GM21619 (cell line): ENCODE results near the gene ARL4A.
A peak's percentile ranks its signal among the peaks of the same experiment; 100 is the strongest.
"Not testable (repeated sequence)": the region's sequence is repeated elsewhere in the genome, so short reads cannot be mapped to it uniquely, and the experiment has no call there.

ENCODE experiments used
- ATAC-seq: cut with Tn5 transposase; IDR thresholded peaks from one replicate; pipeline ENCODE4 v1.9.1; 2021; ENCODE audit not compliant: unreplicated experiment

ARL4A gene

GRCh38 chr7:12661581-12661980 lies 25.9 kb upstream of the ARL4A start:
- ATAC-seq = no peak

GRCh38 chr7:12670000-12670729 lies 17.3 kb upstream of the ARL4A start:
- no peak for ATAC-seq

- no peak for ATAC-seq
These were observed 16.5 kb upstream of the ARL4A start for GRCh38 chr7:12670743-12671520.

GRCh38 chr7:12673436-12673835 lies 14.0 kb upstream of the ARL4A start:
- not testable (repeated sequence) for ATAC-seq

GRCh38 chr7:12674053-12674452 lies 13.4 kb upstream of the ARL4A start:
- ATAC-seq = no peak

- ATAC-seq = no peak
These were observed 12.6 kb upstream of the ARL4A start for GRCh38 chr7:12674861-12675260.

GRCh38 chr7:12683678-12684585 lies 3.5 kb upstream of the ARL4A start:
- ATAC-seq = no peak

- ATAC-seq = no peak
These were observed 2.7 kb upstream of the ARL4A start for GRCh38 chr7:12684733-12685132.

GRCh38 chr7:12685550-12685949 lies 1.9 kb upstream of the ARL4A start:
- ATAC-seq = no peak

- peak; percentile 76 for ATAC-seq
These were observed 1.1 kb upstream of the ARL4A start for GRCh38 chr7:12686234-12686890.

GRCh38 chr7:12687718-12688171 lies 312 bp downstream of the ARL4A start:
- no peak for ATAC-seq

- ATAC-seq = not testable (repeated sequence)
These were observed 1.2 kb downstream of the ARL4A start for GRCh38 chr7:12688485-12689170.

- no peak for ATAC-seq
These were observed 2.0 kb downstream of the ARL4A start for GRCh38 chr7:12689451-12689850.

- no peak for ATAC-seq
These were observed 2.8 kb downstream of the ARL4A start for GRCh38 chr7:12690041-12690878.

- ATAC-seq = not testable (repeated sequence)
These were observed 4.0 kb downstream of the ARL4A start for GRCh38 chr7:12691388-12691787.

GRCh38 chr7:12692035-12692434 lies 4.6 kb downstream of the ARL4A start:
- no peak for ATAC-seq

- no peak for ATAC-seq
These were observed 5.2 kb downstream of the ARL4A start for GRCh38 chr7:12692479-12693259.

- ATAC-seq = no peak
These were observed 7.4 kb downstream of the ARL4A start for GRCh38 chr7:12694817-12695216.
